PC-3 (cell line): ENCODE results near the gene BMPER. TPM values are rescaled to one million over a fixed set of nuclear protein-coding genes. Genes with fewer than 3 reads are reported as not detected.

Source experiments
- ATAC-seq: fragments of 200-7000 bp; cut with Tn5 transposase; 2 replicates; pipeline ENCODE4 v1.9.1; 2020; ENCODE audit warnings: mild to moderate bottlenecking, moderate library complexity
- BruUV-seq: library from RNA; stranded (reverse); fragments of 400-500 nt; replicated peaks from 2 replicates; lab custom pipeline; 2021; lab: Mats Ljungman, UMichigan
- CTCF ChIA-PET: fragments of 300-600 bp; sonication (Branson Sonifier 250); formaldehyde crosslinking; loops from one replicate; lab custom pipeline; 2022; ENCODE audit warnings: antibody characterized with exemption; lab: Charles Lee
- POLR2A ChIA-PET: fragments of 300-600 bp; sonication (Branson Sonifier 250); formaldehyde crosslinking; loops from one replicate; lab custom pipeline; 2022; ENCODE audit warnings: antibody characterized with exemption; ENCODE audit not compliant: unreplicated experiment; lab: Charles Lee
- DNase-seq: peaks from one replicate; pipeline ENCODE4 v3.0.0-alpha.2; 2015
- H2AFZ ChIP-seq: fragments of 300-600 bp; sonication (generic); 2 replicates; pipeline ENCODE4 v1.6.0; 2016; ENCODE audit warnings: antibody characterized with exemption, low read length
- H3F3A ChIP-seq: fragments of 300-600 bp; sonication (generic); one replicate; pipeline ENCODE4 v1.6.0; 2017; ENCODE audit warnings: antibody characterized with exemption, low read length, control low read depth, mild to moderate bottlenecking; ENCODE audit not compliant: unreplicated experiment
- H3K27ac ChIP-seq: fragments of 300-600 bp; sonication (generic); 2 replicates; pipeline ENCODE4 v1.5.1; 2016; ENCODE audit warnings: mild to moderate bottlenecking, low read length
- H3K27me3 ChIP-seq: fragments of 300-600 bp; sonication (generic); 2 replicates; pipeline ENCODE4 v1.6.1; 2016; ENCODE audit warnings: low read length, mixed read lengths
- H3K36me3 ChIP-seq: fragments of 300-600 bp; sonication (generic); 2 replicates; pipeline ENCODE4 v1.6.1; 2016; ENCODE audit warnings: low read depth, mixed run types, low read length, mixed read lengths
- H3K4me1 ChIP-seq: fragments of 300-600 bp; sonication (generic); 2 replicates; pipeline ENCODE4 v1.5.1; 2016; ENCODE audit warnings: low read length; ENCODE audit not compliant: insufficient read depth
- H3K4me2 ChIP-seq: fragments of 300-600 bp; sonication (generic); 2 replicates; pipeline ENCODE4 v1.6.0; 2016; ENCODE audit warnings: low read length
- H3K4me3 ChIP-seq: fragments of 300-600 bp; sonication (generic); 2 replicates; pipeline ENCODE4 v1.5.1; 2016; ENCODE audit warnings: mild to moderate bottlenecking, low read length, mixed read lengths
- H3K79me2 ChIP-seq: fragments of 300-600 bp; sonication (generic); 2 replicates; pipeline ENCODE4 v1.6.1; 2017; ENCODE audit warnings: low read length, mixed read lengths
- H3K9ac ChIP-seq: fragments of 300-600 bp; sonication (generic); 2 replicates; pipeline ENCODE4 v1.6.0; 2016; ENCODE audit warnings: mild to moderate bottlenecking, low read length
- H3K9me2 ChIP-seq: fragments of 300-600 bp; sonication (generic); replicated peaks from 2 replicates; pipeline ENCODE4 v1.6.1; 2016; ENCODE audit warnings: mixed run types, low read length, mixed read lengths
- H3K9me3 ChIP-seq: fragments of 300-600 bp; sonication (generic); 2 replicates; pipeline ENCODE4 v1.6.1; 2016; ENCODE audit warnings: low read length, mixed read lengths
- H4K20me1 ChIP-seq: fragments of 300-600 bp; sonication (generic); 2 replicates; pipeline ENCODE4 v1.6.1; 2016; ENCODE audit warnings: low read length, mixed read lengths
- EZH2 ChIP-seq: fragments of 300-600 bp; sonication (generic); IDR thresholded peaks from one replicate; pipeline ENCODE4 v1.6.1; 2017; ENCODE audit warnings: antibody characterized with exemption, mild to moderate bottlenecking, low read length; ENCODE audit not compliant: unreplicated experiment
- EZH2phosphoT487 ChIP-seq: fragments of 300-600 bp; sonication (generic); IDR thresholded peaks from 2 replicates; pipeline ENCODE4 v1.6.1; 2018; ENCODE audit warnings: mild to moderate bottlenecking, antibody characterized with exemption, low read length, borderline replicate concordance
- intact Hi-C: fragments of 100-400 bp; cut with micrococcal nuclease; formaldehyde crosslinking; loops from 2 replicates; pipeline ENCODE4 v1.9.0; 2023
- total RNA-seq: library from RNA; depleted of rRNA; stranded (reverse); fragments of >200 nt; gene quantifications from 2 replicates; pipeline ENCODE4 v1.2.3, GENCODE V29; 2014
- TF ChIP-seq, protein P1 (sequence below): fragments of 300-600 bp; sonication (generic); conservative IDR thresholded peaks from 2 replicates; pipeline ENCODE4 v1.5.1; 2017; ENCODE audit warnings: antibody characterized with exemption, low read depth, mild to moderate bottlenecking, low read length

BMPER gene
- total RNA-seq, 1 experiment from 2014 or later, result 0.11 TPM

DNA sequence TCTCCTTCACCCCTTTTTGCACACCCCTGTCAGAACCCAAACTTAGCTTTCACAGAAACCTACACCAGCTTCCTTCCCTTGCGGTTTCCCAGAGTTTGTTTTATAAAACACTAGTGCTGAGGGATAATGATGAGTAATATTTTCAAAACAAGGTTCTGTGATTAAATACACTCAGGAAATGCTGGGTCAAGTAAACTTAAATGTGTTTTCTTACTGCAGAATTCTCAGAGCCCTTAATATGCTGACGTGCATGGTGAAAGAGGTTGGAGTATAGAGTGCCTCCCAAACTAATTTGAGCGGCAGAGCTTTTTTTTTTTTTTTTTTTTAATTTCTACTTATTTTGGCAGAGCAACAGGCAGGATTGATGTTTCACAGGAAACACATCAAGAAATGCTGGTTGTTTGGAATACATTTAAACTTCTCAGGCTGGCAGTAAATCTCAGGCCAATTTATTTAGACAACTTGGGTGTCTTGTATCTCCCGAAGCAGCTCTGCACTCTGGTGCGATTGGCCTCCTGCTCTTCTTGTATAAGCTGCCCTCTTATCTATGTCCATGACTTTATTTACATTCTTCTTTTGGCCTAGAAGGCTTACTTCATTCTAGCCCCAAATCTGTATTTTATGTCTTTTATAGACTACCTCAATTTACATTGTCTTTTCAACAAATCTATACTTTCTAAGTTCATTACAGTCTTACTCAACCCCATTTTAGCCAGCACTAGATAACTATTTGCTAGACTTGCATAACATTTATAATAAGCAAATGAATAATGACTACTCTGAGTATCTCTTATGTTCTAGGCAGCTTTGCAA lies 165.4 kb downstream of the BMPER start:
- Histone ChIP-seq H3K4me1 (peaks cover 34% of the 10 kb centered on the region), H3K27me3 (no peaks in the 10 kb centered on the region), H3K27ac (peak overlapping the region; percentile 88), H4K20me1 (no peaks in the 10 kb centered on the region), H3F3A (no peaks in the 10 kb centered on the region), H3K36me3 (no peaks in the 10 kb centered on the region), H3K4me2 (peak overlapping the region; percentile 77), H3K9ac (peak overlapping the region; percentile 56; the same call in 1 of the 2 replicates), H3K79me2 (no peaks in the 10 kb centered on the region), H3K4me3 (no peak overlapping the region), H2AFZ (no peak overlapping the region), H3K9me3 (no peaks in the 10 kb centered on the region), H3K9me2 (no peaks in the 10 kb centered on the region)
- DNase-seq (peak; percentile 61), ATAC-seq (peak; percentile 48; the same call in 1 of the 2 replicates)
- intact Hi-C loops, result no loop called here
- no TSS peak for BruUV-seq
- TF ChIP-seq, protein P1, sequence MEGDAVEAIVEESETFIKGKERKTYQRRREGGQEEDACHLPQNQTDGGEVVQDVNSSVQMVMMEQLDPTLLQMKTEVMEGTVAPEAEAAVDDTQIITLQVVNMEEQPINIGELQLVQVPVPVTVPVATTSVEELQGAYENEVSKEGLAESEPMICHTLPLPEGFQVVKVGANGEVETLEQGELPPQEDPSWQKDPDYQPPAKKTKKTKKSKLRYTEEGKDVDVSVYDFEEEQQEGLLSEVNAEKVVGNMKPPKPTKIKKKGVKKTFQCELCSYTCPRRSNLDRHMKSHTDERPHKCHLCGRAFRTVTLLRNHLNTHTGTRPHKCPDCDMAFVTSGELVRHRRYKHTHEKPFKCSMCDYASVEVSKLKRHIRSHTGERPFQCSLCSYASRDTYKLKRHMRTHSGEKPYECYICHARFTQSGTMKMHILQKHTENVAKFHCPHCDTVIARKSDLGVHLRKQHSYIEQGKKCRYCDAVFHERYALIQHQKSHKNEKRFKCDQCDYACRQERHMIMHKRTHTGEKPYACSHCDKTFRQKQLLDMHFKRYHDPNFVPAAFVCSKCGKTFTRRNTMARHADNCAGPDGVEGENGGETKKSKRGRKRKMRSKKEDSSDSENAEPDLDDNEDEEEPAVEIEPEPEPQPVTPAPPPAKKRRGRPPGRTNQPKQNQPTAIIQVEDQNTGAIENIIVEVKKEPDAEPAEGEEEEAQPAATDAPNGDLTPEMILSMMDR, result no peak
- TF ChIP-seq EZH2 (no peak), EZH2phosphoT487 (no peak)
- CTCF ChIA-PET, result no interaction called here
- POLR2A ChIA-PET, result no interaction called here

DNA sequence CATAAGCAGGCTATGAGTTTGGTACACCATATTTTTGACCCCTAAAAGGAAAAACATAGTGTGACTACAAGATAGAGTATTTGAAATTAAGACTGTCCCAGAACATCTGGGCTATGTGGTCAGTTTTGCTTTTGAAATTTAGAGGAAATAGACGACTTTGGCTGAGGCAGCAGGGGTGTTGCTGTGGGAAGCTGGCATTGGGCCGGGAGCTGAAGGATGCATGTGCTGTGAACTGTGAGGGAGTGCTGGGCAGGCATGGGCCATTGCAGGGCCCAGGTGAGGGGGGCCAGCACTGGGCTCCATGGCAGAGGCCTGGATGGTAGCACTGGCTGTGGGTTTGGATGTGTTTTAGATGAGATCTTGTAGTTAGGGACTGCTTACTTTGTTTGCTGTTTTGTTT lies 168.3 kb downstream of the BMPER start:
- Histone ChIP-seq H3K9ac (no peak overlapping the region), H4K20me1 (no peaks in the 10 kb centered on the region), H3K4me3 (no peak overlapping the region), H3K4me2 (no peak overlapping the region), H3K4me1 (peaks cover 24% of the 10 kb centered on the region), H3K9me3 (no peaks in the 10 kb centered on the region), H3K9me2 (no peaks in the 10 kb centered on the region), H3K27ac (no peak overlapping the region), H3K27me3 (no peaks in the 10 kb centered on the region; the same call in 1 of the 2 replicates), H3K79me2 (no peaks in the 10 kb centered on the region), H3K36me3 (no peaks in the 10 kb centered on the region), H2AFZ (no peak overlapping the region), H3F3A (no peaks in the 10 kb centered on the region)
- ChIA-PET POLR2A (interaction anchor here (0.6 kb wide), 2 partner anchors 22 to 1621 kb away, joined by 3 to 5 read pairs; no protein-coding TSS in a partner anchor), CTCF (no interaction called here)
- DNase-seq (no peak), ATAC-seq (no peak)
- intact Hi-C loops, result no loop called here
- no TSS peak for BruUV-seq
- TF ChIP-seq EZH2, result no peak
- no peak for TF ChIP-seq EZH2phosphoT487
- TF ChIP-seq, protein P1, result no peak

DNA sequence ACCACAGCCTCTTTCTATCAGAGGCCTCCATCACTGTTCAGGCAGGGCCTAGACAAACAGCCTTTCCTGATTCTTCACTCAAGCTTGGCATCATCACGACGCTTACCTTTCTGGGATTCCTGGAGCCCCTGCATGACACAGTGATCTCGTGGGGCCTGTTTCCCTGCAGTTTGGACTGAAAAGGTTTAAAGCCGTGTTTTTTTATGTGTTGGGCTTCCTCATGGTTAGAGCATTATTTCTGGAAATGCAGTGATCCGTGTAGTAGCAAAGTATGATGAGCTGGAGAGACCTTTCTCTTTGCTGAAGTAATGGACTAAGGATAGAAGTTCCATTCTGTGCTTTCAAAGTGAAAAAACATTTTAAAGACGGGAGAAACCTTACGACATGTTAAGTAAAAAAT lies 169.1 kb downstream of the BMPER start:
- Histone ChIP-seq H3F3A (no peaks in the 10 kb centered on the region), H3K4me2 (no peak overlapping the region), H3K79me2 (no peaks in the 10 kb centered on the region), H3K4me1 (peaks cover 20% of the 10 kb centered on the region), H3K27ac (no peak overlapping the region), H3K27me3 (no peaks in the 10 kb centered on the region; the same call in 1 of the 2 replicates), H2AFZ (no peak overlapping the region), H4K20me1 (no peaks in the 10 kb centered on the region), H3K9ac (no peak overlapping the region), H3K9me3 (no peaks in the 10 kb centered on the region), H3K4me3 (no peak overlapping the region), H3K36me3 (no peaks in the 10 kb centered on the region), H3K9me2 (no peaks in the 10 kb centered on the region)
- DNase-seq (no peak), ATAC-seq (no peak)
- TF ChIP-seq EZH2, result no peak
- TF ChIP-seq EZH2phosphoT487, result no peak
- TF ChIP-seq, protein P1, result no peak
- intact Hi-C loops, result no loop called here
- ChIA-PET CTCF (no interaction called here), POLR2A (no interaction called here)
- no TSS peak for BruUV-seq
